ENCODE results near the gene TPM4.
A peak's percentile ranks its signal among the peaks of the same experiment; 100 is the strongest.
"Not testable (repeated sequence)": the region's sequence is repeated elsewhere in the genome, so short reads cannot be mapped to it uniquely, and the experiment has no call there.

Gene TPM4

DNA sequence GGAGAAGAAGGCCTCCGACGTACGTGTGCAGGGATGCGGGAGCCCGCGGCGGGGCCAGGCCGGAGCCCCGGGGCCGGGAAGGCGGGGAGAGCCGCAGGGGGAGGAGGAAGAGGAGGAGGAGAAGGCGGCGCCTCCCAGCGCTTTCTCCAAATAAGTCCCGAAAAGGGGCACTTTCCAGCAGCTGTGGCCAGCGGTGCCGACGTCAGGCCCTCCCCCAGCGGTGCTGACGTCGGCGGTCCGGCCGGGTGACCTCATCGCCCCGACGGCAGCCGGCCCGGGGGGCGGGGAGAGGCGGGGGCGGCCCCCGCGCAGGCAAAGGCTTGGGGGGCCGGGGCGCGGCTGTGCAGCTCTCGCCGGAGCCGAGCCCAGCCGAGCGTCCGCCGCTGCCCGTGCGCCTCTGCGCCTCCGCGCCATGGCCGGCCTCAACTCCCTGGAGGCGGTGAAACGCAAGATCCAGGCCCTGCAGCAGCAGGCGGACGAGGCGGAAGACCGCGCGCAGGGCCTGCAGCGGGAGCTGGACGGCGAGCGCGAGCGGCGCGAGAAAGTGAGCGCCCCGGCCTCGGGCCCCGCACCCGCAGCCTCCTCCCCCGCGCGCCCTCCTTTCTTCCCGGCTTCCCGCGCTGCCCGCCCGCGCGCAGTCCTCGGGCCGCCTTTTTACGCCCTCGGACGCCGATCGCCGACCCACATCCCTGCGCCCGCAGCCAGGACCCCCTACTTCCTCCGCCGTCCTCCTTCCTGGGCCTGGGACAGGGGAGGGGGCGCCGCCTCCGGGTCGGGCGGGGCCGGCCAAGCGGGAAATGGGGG lies at the start of gene TPM4:
TPM4 (plus strand) TSS at position 342 of the 804 bp plus-strand sequence; CDS start at position 413, 71 bp downstream.
- DNase-seq: peak; percentile 78

GRCh38 chr19:16026756-16027155 lies 49.5 kb upstream of the TPM4 start:
- no peak for DNase-seq

DNA sequence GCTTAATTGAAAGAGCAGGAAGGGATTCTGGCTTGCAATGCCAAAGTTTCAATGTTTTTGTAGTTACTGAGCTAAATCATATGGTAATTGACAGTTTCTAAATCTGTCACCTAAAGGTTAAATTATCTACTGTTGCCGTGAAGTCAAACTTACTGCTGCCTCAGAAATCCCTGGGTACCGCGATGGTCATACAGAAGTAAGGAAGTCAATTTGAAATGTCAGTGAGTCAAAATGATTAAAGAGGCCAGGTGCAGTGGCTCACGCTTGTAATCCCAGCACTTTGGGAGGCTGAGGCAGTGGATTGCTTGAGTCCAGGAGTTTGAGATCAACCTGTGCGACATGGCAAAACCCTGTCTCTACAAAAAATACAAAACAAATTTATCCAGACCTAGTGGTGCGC lies 48.8 kb upstream of the TPM4 start:
- DNase-seq: no peak

GRCh38 chr19:16030155-16030554 lies 46.1 kb upstream of the TPM4 start:
- not testable (repeated sequence) for DNase-seq

GRCh38 chr19:16030964-16031871 lies 45.1 kb upstream of the TPM4 start:
- DNase-seq: no peak

DNA sequence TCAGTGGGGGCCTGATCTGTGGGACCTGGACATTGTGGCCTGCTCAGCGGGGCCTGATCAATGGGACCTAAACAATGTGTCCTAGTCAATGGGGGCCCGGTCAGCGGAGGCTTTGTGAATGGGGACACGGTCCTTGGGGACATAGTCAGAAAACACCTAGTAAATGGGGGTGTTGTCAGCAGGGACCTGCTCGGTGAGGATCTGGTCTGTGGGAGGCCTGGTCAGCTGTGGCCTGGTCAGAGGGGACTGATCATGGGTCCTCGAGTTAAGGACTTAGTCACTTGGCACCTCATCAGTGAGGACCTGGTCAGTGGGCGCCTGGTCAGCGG lies 44.5 kb upstream of the TPM4 start:
- DNase-seq: no peak

GRCh38 chr19:16032509-16033135 lies 43.7 kb upstream of the TPM4 start:
- DNase-seq: no peak

DNA sequence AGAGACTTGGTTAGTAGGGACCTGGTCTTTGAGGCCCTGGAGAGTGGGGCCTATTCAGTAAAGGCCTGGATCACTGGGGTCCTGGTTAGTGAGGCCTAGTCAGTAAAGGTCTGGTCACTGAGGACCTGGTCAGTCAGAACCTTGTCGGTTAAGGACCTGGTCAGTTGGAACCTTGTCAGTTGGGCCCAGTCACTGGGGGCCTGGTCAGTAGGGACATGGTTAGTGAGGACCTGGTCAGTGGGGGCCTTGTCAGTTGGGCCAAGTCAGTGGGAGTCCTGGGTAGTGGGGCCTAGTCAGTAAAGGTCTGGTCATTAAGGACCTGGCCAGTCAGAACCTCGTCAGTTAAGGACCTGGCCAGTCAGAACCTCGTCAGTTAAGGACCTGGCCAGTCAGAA lies 43.2 kb upstream of the TPM4 start:
- no peak for DNase-seq

DNA sequence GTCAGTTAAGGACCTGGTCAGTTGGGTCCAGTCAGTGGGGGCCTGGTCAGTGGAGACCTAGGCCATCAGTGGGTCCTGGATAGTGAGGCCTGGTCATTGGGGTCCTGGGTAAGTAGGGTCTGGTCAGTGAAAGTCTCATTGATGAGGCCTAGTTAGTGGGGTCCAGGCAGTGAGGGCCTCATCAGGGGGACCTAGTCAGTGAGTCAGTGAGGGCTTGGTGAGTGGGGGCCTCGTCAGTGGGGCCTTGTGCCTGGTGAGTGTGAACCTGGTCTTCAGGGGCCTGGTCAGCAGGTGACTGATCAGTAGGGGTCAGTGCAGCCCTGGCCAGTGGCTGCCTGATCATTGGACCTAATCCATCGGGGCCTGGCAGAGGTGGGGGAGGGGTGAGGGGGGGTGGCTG lies 42.6 kb upstream of the TPM4 start:
- no peak for DNase-seq

DNA sequence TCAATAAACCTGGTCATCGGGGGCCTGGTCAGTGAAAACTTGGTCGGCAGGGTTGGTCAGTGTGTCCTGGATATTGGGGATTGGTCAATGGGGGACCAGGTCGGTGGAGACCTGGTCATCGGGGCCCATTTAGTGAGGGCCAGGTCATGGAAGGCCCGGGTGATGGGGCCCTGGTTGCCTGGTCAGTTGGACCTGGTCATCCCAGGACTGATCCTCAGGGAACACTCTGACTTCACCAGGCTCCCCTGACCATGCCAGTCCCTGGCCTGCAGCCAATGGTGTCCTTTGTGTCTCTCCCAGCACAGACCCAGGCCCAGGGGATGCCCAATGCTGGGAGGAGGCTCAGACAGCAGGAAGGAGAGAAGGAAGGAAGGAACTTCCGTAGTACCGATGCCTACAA lies 42.1 kb upstream of the TPM4 start:
- no peak for DNase-seq

DNA sequence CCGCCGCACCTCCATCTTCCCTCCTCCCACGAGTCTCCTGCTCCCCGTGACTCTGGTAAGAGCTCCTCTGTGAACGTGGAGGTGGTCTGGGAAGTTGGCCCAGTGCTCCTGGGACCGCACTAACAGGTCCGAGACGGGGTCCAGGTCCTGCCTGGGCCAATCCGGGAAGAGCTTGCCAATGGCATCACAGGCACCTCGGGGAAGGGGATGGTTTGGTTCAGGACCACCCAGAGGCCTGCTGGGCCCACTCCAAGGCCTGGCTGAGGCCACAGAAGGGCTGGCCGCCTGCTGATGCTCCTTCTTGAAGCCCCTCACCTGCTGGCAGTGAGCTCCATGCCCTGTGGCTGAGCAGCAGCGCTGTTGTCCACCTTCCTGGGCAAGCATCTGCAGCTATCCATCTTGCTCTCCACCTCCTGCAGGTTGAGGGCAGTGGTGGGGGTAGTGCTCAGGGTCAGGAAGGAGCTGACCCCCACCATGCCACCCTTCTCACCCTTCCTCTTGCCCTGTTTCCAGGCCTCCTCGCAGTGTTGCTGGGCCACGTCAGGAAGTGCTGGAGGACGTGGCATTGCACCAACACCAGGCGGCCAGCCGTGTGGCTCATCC lies 41.2 kb upstream of the TPM4 start:
- no peak for DNase-seq

DNA sequence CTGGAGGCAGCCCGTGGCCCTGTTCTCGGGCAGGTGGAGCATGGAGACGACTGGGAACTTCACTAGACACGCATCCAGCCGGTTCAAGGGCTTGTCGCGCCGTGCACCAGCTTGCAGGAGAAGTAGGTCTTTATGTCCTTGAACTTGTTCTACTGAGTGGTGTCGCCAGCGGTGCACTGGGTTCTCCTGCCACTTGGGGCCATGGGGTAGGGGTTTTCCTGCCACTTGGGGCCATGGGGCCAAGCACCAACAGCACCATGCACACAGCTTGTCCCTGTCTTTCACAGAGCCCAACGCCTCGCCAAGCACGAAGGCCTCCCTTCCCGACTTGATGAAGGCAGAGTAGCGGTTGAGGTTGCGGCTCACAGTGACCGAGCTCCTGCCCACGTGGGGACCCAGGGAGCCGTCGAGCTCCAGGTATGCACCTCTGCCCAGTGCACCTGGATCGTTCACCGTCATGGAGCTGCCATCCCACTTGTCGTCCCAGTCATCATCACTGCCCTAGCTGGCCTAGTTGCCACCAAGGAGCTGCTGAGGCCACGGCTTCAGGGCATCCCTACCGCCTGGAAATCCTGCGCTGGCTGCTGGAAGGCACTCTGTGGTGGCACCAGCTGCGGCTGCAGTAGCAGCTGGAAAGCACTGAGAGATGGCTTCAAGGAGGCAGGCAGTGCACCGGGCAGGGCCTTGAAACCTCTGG lies 40.5 kb upstream of the TPM4 start:
- DNase-seq: no peak

- no peak for DNase-seq
Measured at GRCh38 chr19:16036397-16036925, 39.8 kb upstream of the TPM4 start.

- DNase-seq: no peak
Measured at GRCh38 chr19:16036941-16037340, 39.4 kb upstream of the TPM4 start.

DNA sequence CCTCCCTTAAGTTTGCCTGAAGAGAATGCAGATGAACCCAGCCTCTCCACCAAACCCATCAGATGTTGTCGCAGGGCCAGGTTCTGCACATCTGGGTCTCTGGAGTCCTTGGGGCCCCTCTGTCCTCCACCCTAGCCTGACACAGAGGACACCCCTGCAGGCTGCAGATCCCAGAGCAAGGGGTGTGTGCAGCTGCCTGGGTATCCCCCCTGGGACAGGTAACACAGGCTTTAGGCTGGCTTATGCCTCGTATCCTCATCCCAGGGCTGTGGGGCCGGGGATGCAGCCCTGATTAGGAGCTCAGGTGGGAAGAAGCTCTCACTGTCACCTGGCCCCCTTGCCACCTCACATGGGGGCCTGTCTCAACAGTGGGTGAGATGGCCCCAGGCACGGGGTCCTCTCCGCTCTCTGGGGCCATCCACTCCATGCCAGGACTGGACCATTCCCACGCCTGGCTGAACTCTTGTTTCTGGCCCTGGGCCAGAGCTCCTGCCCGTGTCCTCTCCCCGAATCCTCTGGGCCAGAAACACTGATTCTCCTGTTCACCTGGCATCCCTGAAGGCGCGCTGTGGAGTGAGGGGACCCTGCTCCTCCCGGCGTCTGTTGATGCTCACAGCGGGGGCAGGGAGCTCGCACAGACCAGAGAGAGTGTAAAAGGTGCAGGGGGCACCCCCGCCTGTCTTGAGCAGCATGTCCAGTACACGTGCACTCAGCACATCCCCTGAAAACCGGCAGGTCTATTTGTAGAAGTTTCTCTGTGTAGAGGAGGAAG lies 38.7 kb upstream of the TPM4 start:
- no peak for DNase-seq

DNA sequence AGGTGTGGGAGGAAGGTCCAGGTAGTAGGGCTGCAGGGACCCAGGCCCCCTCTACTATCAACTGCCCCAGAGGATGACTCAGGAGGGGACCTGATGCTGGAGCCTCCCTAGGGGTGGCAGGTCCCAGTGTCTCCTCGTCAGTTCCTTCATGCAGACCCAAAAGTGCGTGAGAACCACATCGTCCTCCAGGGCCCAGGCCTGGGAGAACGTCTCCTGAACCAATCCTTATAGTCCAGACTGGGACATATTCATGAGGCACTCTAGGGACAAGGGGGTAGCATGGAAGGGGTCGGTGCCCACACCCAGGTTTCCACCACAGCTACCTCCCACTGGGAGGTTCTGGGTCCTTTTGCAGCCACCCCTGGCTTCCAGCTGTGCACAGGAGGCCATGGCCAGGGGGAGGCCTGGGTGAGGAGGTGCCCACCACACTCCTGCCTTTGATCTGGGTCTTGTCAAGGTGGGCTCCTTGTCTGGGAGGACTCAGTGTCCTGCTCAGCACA lies 38.0 kb upstream of the TPM4 start:
- no peak for DNase-seq

- DNase-seq: no peak
Measured at GRCh38 chr19:16039081-16039480, 37.2 kb upstream of the TPM4 start.

DNA sequence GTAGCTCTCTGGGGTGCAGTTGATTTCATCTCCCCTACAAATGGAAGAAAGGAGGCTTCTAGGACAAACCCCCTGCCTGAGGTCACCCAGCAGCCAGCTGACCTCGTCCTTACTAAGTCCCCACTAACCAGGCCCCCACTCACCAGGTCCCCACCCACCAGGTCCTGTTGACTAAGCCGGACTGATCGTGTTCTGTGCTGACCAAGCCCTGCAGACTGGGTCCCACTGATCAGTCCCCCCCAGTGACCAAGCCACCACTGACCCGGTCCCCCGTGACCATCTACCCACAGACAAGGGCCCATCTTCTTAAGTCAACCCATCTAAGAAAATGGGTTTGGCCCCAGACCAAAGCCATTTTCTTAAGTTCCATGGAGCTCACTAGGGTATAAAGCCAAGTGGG lies 36.8 kb upstream of the TPM4 start:
- no peak for DNase-seq

DNA sequence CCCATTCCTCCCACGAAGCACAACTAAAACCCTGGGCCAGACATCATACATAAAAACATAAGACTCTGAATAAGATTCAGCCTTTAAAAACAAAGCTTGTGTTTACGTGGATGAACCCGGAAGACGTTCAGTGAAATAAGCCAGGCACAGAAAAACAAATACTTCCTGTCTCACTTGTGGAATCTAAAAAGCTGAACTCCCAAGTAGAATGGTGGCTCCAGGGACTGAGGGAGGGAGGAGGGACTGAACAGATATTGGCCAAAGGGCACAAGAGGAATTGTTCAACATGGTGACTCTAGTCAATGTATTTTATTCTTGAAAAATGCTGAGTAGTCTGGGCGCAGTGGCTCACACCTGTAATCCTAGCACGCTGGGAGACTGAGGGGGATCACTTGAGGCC lies 35.7 kb upstream of the TPM4 start:
- no peak for DNase-seq

DNA sequence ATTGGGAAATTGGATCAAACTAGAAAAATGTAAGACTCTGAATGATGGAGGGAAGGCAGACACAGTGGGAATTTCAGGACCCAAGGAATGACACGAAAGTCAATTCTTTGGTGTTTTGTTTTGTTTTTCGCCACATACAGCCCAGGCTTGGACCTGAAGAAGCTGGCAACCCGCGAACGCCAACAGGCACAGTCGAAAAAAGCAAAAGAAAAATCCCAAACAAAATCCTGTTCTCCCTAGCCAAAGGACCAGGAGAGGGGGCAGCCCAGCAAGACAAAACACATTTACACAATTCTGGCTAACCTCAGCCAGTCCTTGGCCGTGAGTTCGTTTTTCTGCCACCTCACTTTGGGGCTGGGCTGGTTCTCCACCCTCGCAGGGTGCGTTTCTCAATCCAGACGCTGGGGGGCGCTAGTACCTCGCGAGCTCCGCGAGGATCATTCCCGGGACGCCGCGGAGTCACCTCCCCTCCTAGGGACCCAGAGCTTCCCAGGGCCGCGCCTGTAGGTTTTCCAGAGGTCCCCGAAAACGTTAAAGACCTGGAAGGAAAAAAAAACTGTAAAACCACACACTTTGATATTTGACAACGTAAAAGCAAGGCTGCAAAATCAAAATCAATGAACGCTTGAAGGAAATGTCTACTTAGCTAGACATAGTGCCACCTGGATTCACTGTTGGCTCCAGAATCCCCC lies 34.9 kb upstream of the TPM4 start:
- peak; percentile 84 for DNase-seq

DNA sequence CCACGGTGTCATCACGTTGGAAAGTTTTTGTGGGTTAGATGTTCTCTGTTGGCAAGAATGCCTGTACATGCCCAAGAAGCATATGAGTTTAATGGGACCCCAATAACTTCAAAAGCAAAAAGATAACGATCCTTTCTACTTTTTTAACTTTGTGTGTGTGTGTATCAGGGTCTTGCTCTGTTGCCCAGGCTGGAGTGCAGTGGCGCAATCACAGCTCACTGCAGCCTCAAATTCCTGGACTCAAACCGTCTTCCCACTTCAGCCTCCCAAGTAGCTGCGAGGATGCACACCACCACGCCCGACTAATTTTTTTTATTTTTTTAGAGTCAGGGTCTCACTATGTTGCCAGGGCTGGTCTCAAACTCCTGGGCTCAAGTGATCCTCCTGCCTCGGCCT lies 34.3 kb upstream of the TPM4 start:
- no peak for DNase-seq
